H1 (cell line): ENCODE results near the gene WDR19. TPM values are rescaled to one million over a fixed set of nuclear protein-coding genes. Genes with fewer than 3 reads are reported as not detected.

ENCODE experiments used
- CTCF ChIA-PET: fragments of 300-600 bp; sonication (Branson Sonifier 250); formaldehyde crosslinking; loops from one replicate; lab custom pipeline; 2021; ENCODE audit not compliant: partially characterized antibody; lab: Charles Lee
- POLR2A ChIA-PET: fragments of 300-600 bp; sonication (Branson Sonifier 250); formaldehyde crosslinking; loops from one replicate; lab custom pipeline; 2021; ENCODE audit warnings: inconsistent platforms; ENCODE audit not compliant: partially characterized antibody; lab: Charles Lee
- DNase-seq, 2 experiments: peaks; one replicate each; pipeline versions ENCODE4 v3.0.0 to v3.0.0-alpha.2; 2010 to 2022; ENCODE audit warnings: low spot score in 2 of 2, low read depth in 1 of 2, mixed read lengths in 1 of 2
- FAIRE-seq: peaks from 2 replicates; lab custom pipeline; 2011; peaks lifted over from hg19 to GRCh38; lab: Jason Lieb, UNC
- H2AFZ ChIP-seq: 2 replicates; pipeline ENCODE4 v1.8.1; 2012; ENCODE audit warnings: low read length, inconsistent platforms
- H2AK5ac ChIP-seq: 2 replicates; pipeline ENCODE4 v1.6.1; 2013; ENCODE audit warnings: low read depth, low read length
- H2BK120ac ChIP-seq: replicated peaks from 2 replicates; pipeline ENCODE3; 2013; ENCODE audit warnings: low read depth, low read length, inconsistent platforms
- H2BK12ac ChIP-seq: 2 replicates; pipeline ENCODE4 v1.6.1; 2013; ENCODE audit warnings: low read depth, low read length
- H2BK15ac ChIP-seq: 2 replicates; pipeline ENCODE4 v1.6.1; 2013; ENCODE audit warnings: low read length
- H2BK20ac ChIP-seq: 2 replicates; pipeline ENCODE4 v1.6.1; 2013; ENCODE audit warnings: low read length
- H2BK5ac ChIP-seq: 2 replicates; pipeline ENCODE4 v1.6.1; 2013; ENCODE audit warnings: low read depth, low read length
- H3K14ac ChIP-seq: 2 replicates; pipeline ENCODE4 v1.6.1; 2013; ENCODE audit warnings: inconsistent platforms; ENCODE audit not compliant: insufficient read length
- H3K18ac ChIP-seq: 2 replicates; pipeline ENCODE4 v1.6.1; 2013; ENCODE audit warnings: low read length; ENCODE audit errors: extremely low read depth
- H3K23ac ChIP-seq: 2 replicates; pipeline ENCODE4 v1.6.1; 2013; ENCODE audit warnings: inconsistent platforms; ENCODE audit not compliant: insufficient read length
- H3K23me2 ChIP-seq: 2 replicates; pipeline ENCODE4 v1.6.1; 2013; ENCODE audit warnings: low read depth, low read length
- H3K27ac ChIP-seq: 2 replicates; pipeline ENCODE4 v1.6.1; 2011; ENCODE audit warnings: low read depth, low read length, inconsistent platforms
- H3K27me3 ChIP-seq, 4 experiments: replicated peaks in 1 of 4; 1 replicate in 1 of 4; 2 replicates in 3 of 4; pipeline versions ENCODE4 v1.6.1 to v1.8.1; 2011 to 2013; ENCODE audit warnings: low read length in 3 of 4, mild to moderate bottlenecking in 3 of 4, inconsistent platforms in 2 of 4, mixed read lengths in 2 of 4, moderate library complexity in 1 of 4; ENCODE audit not compliant: control insufficient read depth in 3 of 4, insufficient read depth in 3 of 4; ENCODE audit errors: extremely low read depth in 1 of 4
- H3K36me3 ChIP-seq, 4 experiments: 2 replicates each; pipeline versions ENCODE4 v1.6.1 to v1.8.1; 2011 to 2013; ENCODE audit warnings: mild to moderate bottlenecking in 4 of 4, low read length in 3 of 4, moderate library complexity in 2 of 4, control low read depth in 1 of 4, inconsistent platforms in 1 of 4; ENCODE audit not compliant: insufficient read depth in 4 of 4, control insufficient read depth in 2 of 4
- H3K4ac ChIP-seq: replicated peaks from 2 replicates; pipeline ENCODE3; 2013; ENCODE audit warnings: low read length, low read depth, mixed read lengths, inconsistent platforms; ENCODE audit not compliant: insufficient read length
- H3K4me1 ChIP-seq, 4 experiments: replicated peaks in 1 of 4; 1 replicate in 1 of 4; 2 replicates in 3 of 4; pipeline versions ENCODE4 v1.6.1 to v1.8.1; 2011 to 2013; ENCODE audit warnings: low read length in 3 of 4, inconsistent platforms in 2 of 4, mixed read lengths in 1 of 4; ENCODE audit not compliant: insufficient read depth in 4 of 4, control insufficient read depth in 3 of 4
- H3K4me2 ChIP-seq, 2 experiments: 2 replicates each; pipeline versions ENCODE4 v1.6.1 to v1.8.1; 2011 to 2013; ENCODE audit warnings: low read depth in 2 of 2, low read length in 2 of 2, control low read depth in 1 of 2, inconsistent platforms in 1 of 2, mild to moderate bottlenecking in 1 of 2; ENCODE audit not compliant: insufficient read depth in 1 of 2
- H3K4me3 ChIP-seq, 4 experiments: fragments of 200-600, 300-600 bp in 1 of 4; sonication (generic), shearing (Covaris generic), sonication (Bioruptor Twin) in 1 of 4; 2 replicates each; pipeline versions ENCODE4 v1.5.1 to v1.8.1; 2011 to 2016; ENCODE audit warnings: low read length in 4 of 4, low read depth in 3 of 4, control low read depth in 2 of 4, inconsistent platforms in 2 of 4, mild to moderate bottlenecking in 2 of 4, mixed read lengths in 1 of 4, moderate library complexity in 1 of 4; ENCODE audit not compliant: insufficient read depth in 2 of 4; ENCODE audit errors: extremely low read depth in 1 of 4
- H3K56ac ChIP-seq: replicated peaks from 2 replicates; pipeline ENCODE3; 2013; ENCODE audit warnings: low read depth, mild to moderate bottlenecking, mixed read lengths, low read length, inconsistent platforms; ENCODE audit not compliant: insufficient read length
- H3K79me1 ChIP-seq: 2 replicates; pipeline ENCODE4 v1.6.1; 2013; ENCODE audit warnings: low read depth, low read length, control low read depth
- H3K79me2 ChIP-seq, 2 experiments: 2 replicates each; pipeline versions ENCODE4 v1.6.1 to v1.8.1; 2012 to 2013; ENCODE audit warnings: low read length in 2 of 2, mild to moderate bottlenecking in 2 of 2, inconsistent platforms in 1 of 2; ENCODE audit not compliant: insufficient read depth in 2 of 2, control insufficient read depth in 1 of 2
- H3K9ac ChIP-seq, 4 experiments: replicated peaks in 1 of 4; 1 replicate in 1 of 4; 2 replicates in 3 of 4; pipeline versions ENCODE4 v1.6.1 to v1.8.1; 2011 to 2013; ENCODE audit warnings: low read depth in 3 of 4, low read length in 3 of 4, control low read depth in 2 of 4, mild to moderate bottlenecking in 2 of 4, moderate library complexity in 2 of 4, inconsistent platforms in 1 of 4; ENCODE audit errors: extremely low read depth in 1 of 4
- H3K9me3 ChIP-seq, 2 experiments: 2 replicates each; pipeline versions ENCODE4 v1.6.1 to v1.8.1; 2012 to 2013; ENCODE audit warnings: mild to moderate bottlenecking in 2 of 2, moderate library complexity in 2 of 2, control low read depth in 1 of 2, inconsistent platforms in 1 of 2, low read depth in 1 of 2, low read length in 1 of 2, mixed read lengths in 1 of 2; ENCODE audit not compliant: insufficient read depth in 2 of 2
- H4K20me1 ChIP-seq, 2 experiments: replicated peaks in 1 of 2; 2 replicates each; pipeline versions ENCODE3 to v1.8.1; 2011 to 2013; ENCODE audit warnings: inconsistent platforms in 2 of 2, low read length in 2 of 2, mild to moderate bottlenecking in 1 of 2; ENCODE audit not compliant: insufficient read depth in 2 of 2, control insufficient read depth in 1 of 2
- H4K5ac ChIP-seq: 2 replicates; pipeline ENCODE4 v1.6.1; 2013; ENCODE audit warnings: low read length, low read depth, mixed read lengths, inconsistent platforms; ENCODE audit not compliant: insufficient read length
- H4K8ac ChIP-seq: 2 replicates; pipeline ENCODE4 v1.8.0; 2013; ENCODE audit warnings: mild to moderate bottlenecking, moderate library complexity, low read length, inconsistent platforms; ENCODE audit not compliant: insufficient read depth; ENCODE audit errors: extremely low read depth
- H4K91ac ChIP-seq: replicated peaks from 2 replicates; pipeline ENCODE3; 2013; ENCODE audit warnings: low read length, mixed read lengths, inconsistent platforms; ENCODE audit not compliant: insufficient read length
- ATF3 ChIP-seq: IDR thresholded peaks from 2 replicates; pipeline ENCODE4 v1.6.1; 2011; ENCODE audit warnings: low read depth, mild to moderate bottlenecking, low read length; ENCODE audit not compliant: insufficient read depth
- CBX5 ChIP-seq: fragments of 300-800, 300-1000 bp; sonication (generic); IDR thresholded peaks from 2 replicates; pipeline ENCODE4 v1.7.1; 2016; ENCODE audit warnings: antibody characterized with exemption, low read length, low read depth
- CHD1 ChIP-seq: IDR thresholded peaks from 2 replicates; pipeline ENCODE4 v1.6.1; 2012; ENCODE audit warnings: low read depth, low read length, improper control_type of control experiment
- CREB1 ChIP-seq: IDR thresholded peaks from 2 replicates; pipeline ENCODE4 v1.6.1; 2012; ENCODE audit warnings: inconsistent platforms
- HDAC6 ChIP-seq: IDR thresholded peaks from one replicate; pipeline ENCODE4 v1.7.1; 2012; ENCODE audit warnings: low read depth, mild to moderate bottlenecking, inconsistent platforms, low read length, moderate library complexity
- NANOG ChIP-seq: IDR thresholded peaks from 2 replicates; pipeline ENCODE4 v1.6.1; 2011; ENCODE audit warnings: low read length, low read depth, mild to moderate bottlenecking, inconsistent platforms; ENCODE audit not compliant: insufficient read depth, poor library complexity, severe bottlenecking
- SIN3A ChIP-seq, 2 experiments: IDR thresholded peaks in 1 of 2; conservative IDR thresholded peaks in 1 of 2; 2 replicates each; pipeline ENCODE4 v1.6.1; 2011 to 2012; ENCODE audit warnings: low read length in 2 of 2, improper control_type of control experiment in 1 of 2, low read depth in 1 of 2, mild to moderate bottlenecking in 1 of 2
- SP1 ChIP-seq: IDR thresholded peaks from 2 replicates; pipeline ENCODE4 v1.6.1; 2011; ENCODE audit warnings: low read depth, low read length
- SUZ12 ChIP-seq: fragments of 200-600 bp; sonication (generic); IDR thresholded peaks from 2 replicates; pipeline ENCODE4 v1.6.1; 2012; ENCODE audit warnings: mild to moderate bottlenecking, inconsistent platforms, low read length, moderate library complexity, mixed read lengths
- TAF7 ChIP-seq: optimal IDR thresholded peaks from 2 replicates; pipeline ENCODE3; 2011; ENCODE audit warnings: low read depth, mild to moderate bottlenecking, inconsistent platforms, low read length, moderate library complexity, borderline replicate concordance
- WGBS, 2 experiments: shearing (Covaris generic) in 1 of 2; methylation state at CpG; one replicate each; pipeline versions ENCODE4 v1.1.6 to v1.1.7; 2013 to 2015; ENCODE audit warnings: low lambda C conversion rate in 2 of 2, mixed read lengths in 2 of 2, inconsistent platforms in 1 of 2, low coverage in 1 of 2, missing lambda C conversion rate in 1 of 2; ENCODE audit not compliant: insufficient replicate concordance in 2 of 2, insufficient coverage in 1 of 2, insufficient read length in 1 of 2; ENCODE audit errors: extremely low coverage in 1 of 2, missing lambda C conversion rate in 1 of 2; 5-methylcytosine and 5-hydroxymethylcytosine counted together
- polyA plus RNA-seq, 7 experiments: library from polyadenylated mRNA; depleted of rRNA in 3 of 7; stranded (reverse) in 5 of 7; unstranded in 2 of 7; fragments of >200 nt in 5 of 7; fragments of 200-250 nt in 2 of 7; gene quantifications; 1 replicate in 5 of 7; 2 replicates in 1 of 7; 4 replicates in 1 of 7; pipeline versions ENCODE4 v1.2.1 to v1.2.3, GENCODE V29; 2011 to 2013; ENCODE audit warnings: missing spikeins in 2 of 7, mixed read lengths in 2 of 7
- total RNA-seq: library from RNA; stranded (reverse); fragmentation: NEBNext Ultra II Directional; extraction: Animal tissue kit (Norgen Biotek cat#: 25700); gene quantifications from 2 replicates; pipeline ENCODE4 v1.2.1, GENCODE V29; 2021
- TF ChIP-seq, protein P1 (sequence below), 3 experiments: IDR thresholded peaks; 1 replicate in 2 of 3; 2 replicates in 1 of 3; pipeline versions ENCODE4 v1.5.1 to v1.6.1; 2011; ENCODE audit warnings: low read length in 3 of 3, mild to moderate bottlenecking in 3 of 3, inconsistent platforms in 2 of 3, low read depth in 1 of 3, moderate library complexity in 1 of 3; ENCODE audit not compliant: insufficient read depth in 1 of 3; ENCODE audit errors: control extremely low read depth in 1 of 3

Gene WDR19
- total and polyA plus RNA-seq, 2 of the 8 experiments (the other 6 are each of a cell fraction or from before 2014, with no cell fraction given), result 22.2 to 23.3 TPM

DNA sequence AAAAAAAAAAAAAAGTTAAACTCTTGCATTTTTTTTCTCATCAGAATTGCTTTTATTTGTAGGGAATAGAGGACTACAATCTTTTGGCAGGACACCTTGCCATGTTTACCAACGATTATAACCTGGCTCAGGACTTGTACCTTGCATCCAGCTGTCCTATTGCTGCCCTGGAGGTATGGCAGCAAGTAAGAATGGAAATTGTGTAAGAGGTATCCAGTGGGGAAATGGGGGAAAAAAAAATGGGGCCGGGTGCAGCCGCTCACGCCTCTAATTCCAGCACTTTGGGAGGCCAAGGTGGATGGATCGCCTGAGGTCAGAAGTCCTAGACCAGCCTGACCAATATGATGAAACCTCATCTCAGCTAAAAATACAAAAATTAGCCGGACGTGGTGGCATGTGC lies 49.8 kb downstream of the WDR19 start:
- H3K4me1 ChIP-seq, result no peaks in the 10 kb centered on the region
- H3K14ac ChIP-seq, result no peak overlapping the region
- H3K9me3 ChIP-seq, result no peaks in the 10 kb centered on the region
- no peak overlapping the region for H3K4ac ChIP-seq
- no peaks in the 10 kb centered on the region for H4K20me1 ChIP-seq
- H2BK15ac ChIP-seq, result no peak overlapping the region
- no peak overlapping the region for H2BK20ac ChIP-seq
- H3K23me2 ChIP-seq, result no peaks in the 10 kb centered on the region
- no peak overlapping the region for H2BK12ac ChIP-seq
- no peaks in the 10 kb centered on the region for H3K27me3 ChIP-seq
- no peak overlapping the region for H2BK120ac ChIP-seq
- H3K27ac ChIP-seq, result no peak overlapping the region
- ChIA-PET CTCF (no interaction called here), POLR2A (interaction anchor here (0.6 kb wide), 1 partner anchor 16 kb away, joined by 3 read pairs; no protein-coding TSS in a partner anchor)
- DNase-seq (no peak), FAIRE-seq (no peak)
- no peak overlapping the region for H3K56ac ChIP-seq
- no peak overlapping the region for H2AK5ac ChIP-seq
- no peak overlapping the region for H2AFZ ChIP-seq
- H3K36me3 ChIP-seq, result no peaks in the 10 kb centered on the region
- no peak overlapping the region for H4K8ac ChIP-seq
- H3K79me2 ChIP-seq, result no peaks in the 10 kb centered on the region
- H4K91ac ChIP-seq, result no peak overlapping the region
- H3K79me1 ChIP-seq, result no peaks in the 10 kb centered on the region
- 93% methylated on average over 7 of the region's 7 CpGs; no CpG with 5 or more reads in 1 of the 2 experiments for WGBS, 2 experiments
- H3K9ac ChIP-seq, result no peak overlapping the region
- no peak overlapping the region for H2BK5ac ChIP-seq
- H3K4me3 ChIP-seq, result no peak overlapping the region
- no peak overlapping the region for H3K23ac ChIP-seq
- H3K18ac ChIP-seq, result no peak overlapping the region
- no peak overlapping the region for H3K4me2 ChIP-seq
- no peak overlapping the region for H4K5ac ChIP-seq
- TF ChIP-seq TAF7 (no peak), ATF3 (no peak), SP1 (no peak), HDAC6 (no peak), CREB1 (no peak), CBX5 (no peak), CHD1 (no peak), SIN3A (conservative IDR thresholded peaks at IDR 0.05 in 1 of 2, IDR thresholded peaks at IDR 0.05 in 1 of 2; ENCODE audit: low read depth in 1 of 2, low read length in 2 of 2) (no peak), NANOG (no peak), SUZ12 (no peak)
- TF ChIP-seq, protein P1, sequence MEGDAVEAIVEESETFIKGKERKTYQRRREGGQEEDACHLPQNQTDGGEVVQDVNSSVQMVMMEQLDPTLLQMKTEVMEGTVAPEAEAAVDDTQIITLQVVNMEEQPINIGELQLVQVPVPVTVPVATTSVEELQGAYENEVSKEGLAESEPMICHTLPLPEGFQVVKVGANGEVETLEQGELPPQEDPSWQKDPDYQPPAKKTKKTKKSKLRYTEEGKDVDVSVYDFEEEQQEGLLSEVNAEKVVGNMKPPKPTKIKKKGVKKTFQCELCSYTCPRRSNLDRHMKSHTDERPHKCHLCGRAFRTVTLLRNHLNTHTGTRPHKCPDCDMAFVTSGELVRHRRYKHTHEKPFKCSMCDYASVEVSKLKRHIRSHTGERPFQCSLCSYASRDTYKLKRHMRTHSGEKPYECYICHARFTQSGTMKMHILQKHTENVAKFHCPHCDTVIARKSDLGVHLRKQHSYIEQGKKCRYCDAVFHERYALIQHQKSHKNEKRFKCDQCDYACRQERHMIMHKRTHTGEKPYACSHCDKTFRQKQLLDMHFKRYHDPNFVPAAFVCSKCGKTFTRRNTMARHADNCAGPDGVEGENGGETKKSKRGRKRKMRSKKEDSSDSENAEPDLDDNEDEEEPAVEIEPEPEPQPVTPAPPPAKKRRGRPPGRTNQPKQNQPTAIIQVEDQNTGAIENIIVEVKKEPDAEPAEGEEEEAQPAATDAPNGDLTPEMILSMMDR (IDR thresholded peaks at IDR 0.05; ENCODE audit: control extremely low read depth in 1 of 3, insufficient read depth in 1 of 3, low read depth in 1 of 3, low read length in 3 of 3), result no peak
